ENCODE results near the gene POLD1. TPM values are rescaled to one million over a fixed set of nuclear protein-coding genes. Genes with fewer than 3 reads are reported as not detected.

Gene POLD1
- total and polyA plus RNA-seq, 2 experiments from 2014 or later = 111 to 173 TPM

GRCh38 chr19:50361290-50362029 lies 22.7 kb upstream of the POLD1 start:
- H3K4me3 ChIP-seq = no peak overlapping the region
- H3K36me3 Mint-ChIP-seq (ENCODE audit: low read depth) = peaks cover 38% of the 10 kb centered on the region
- no peaks in the 10 kb centered on the region for H3K27me3 ChIP-seq (ENCODE audit: insufficient read depth)
- H3F3A ChIP-seq (replicated peaks; ENCODE audit: low read depth) = no peaks in the 10 kb centered on the region
- no peak overlapping the region for H3K27ac Mint-ChIP-seq
- H3K4me3 Mint-ChIP-seq = no peak overlapping the region
- H2AFZ ChIP-seq = no peak overlapping the region
- ATAC-seq (no peak), DNase-seq (ENCODE audit: low spot score) (peak; percentile 71)
- H3K27ac ChIP-seq (ENCODE audit: low read depth) = no peak overlapping the region
- H3K36me3 ChIP-seq (ENCODE audit: insufficient read depth) = no peaks in the 10 kb centered on the region
- TF ChIP-seq, protein P1, sequence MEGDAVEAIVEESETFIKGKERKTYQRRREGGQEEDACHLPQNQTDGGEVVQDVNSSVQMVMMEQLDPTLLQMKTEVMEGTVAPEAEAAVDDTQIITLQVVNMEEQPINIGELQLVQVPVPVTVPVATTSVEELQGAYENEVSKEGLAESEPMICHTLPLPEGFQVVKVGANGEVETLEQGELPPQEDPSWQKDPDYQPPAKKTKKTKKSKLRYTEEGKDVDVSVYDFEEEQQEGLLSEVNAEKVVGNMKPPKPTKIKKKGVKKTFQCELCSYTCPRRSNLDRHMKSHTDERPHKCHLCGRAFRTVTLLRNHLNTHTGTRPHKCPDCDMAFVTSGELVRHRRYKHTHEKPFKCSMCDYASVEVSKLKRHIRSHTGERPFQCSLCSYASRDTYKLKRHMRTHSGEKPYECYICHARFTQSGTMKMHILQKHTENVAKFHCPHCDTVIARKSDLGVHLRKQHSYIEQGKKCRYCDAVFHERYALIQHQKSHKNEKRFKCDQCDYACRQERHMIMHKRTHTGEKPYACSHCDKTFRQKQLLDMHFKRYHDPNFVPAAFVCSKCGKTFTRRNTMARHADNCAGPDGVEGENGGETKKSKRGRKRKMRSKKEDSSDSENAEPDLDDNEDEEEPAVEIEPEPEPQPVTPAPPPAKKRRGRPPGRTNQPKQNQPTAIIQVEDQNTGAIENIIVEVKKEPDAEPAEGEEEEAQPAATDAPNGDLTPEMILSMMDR (conservative IDR thresholded peaks at IDR 0.05; ENCODE audit: low read depth in 2 of 2) = no peak
- no peak for TF ChIP-seq ETS1 (IDR thresholded peaks at IDR 0.05)
- no peak for TF ChIP-seq EZH2 (IDR thresholded peaks at IDR 0.05; ENCODE audit: low read depth, unreplicated experiment)
- no peak for TF ChIP-seq STAT1 (IDR thresholded peaks at IDR 0.05; ENCODE audit: unreplicated experiment)
- peaks cover 92% of the 10 kb centered on the region for H3K9me3 Mint-ChIP-seq
- H4K20me1 ChIP-seq (replicated peaks; ENCODE audit: insufficient read depth) = no peaks in the 10 kb centered on the region
- no peak overlapping the region for H3K4me2 ChIP-seq
- H3K9me2 ChIP-seq (ENCODE audit: insufficient read depth) = 0 out of 2 replicates have a peak, but pooled peaks cover 3% of the 10 kb centered on the region
- no peaks in the 10 kb centered on the region; the same call in 1 of the 2 replicates for H3K4me1 ChIP-seq (ENCODE audit: insufficient read depth)
- H3K4me1 Mint-ChIP-seq = no peaks in the 10 kb centered on the region
- no peaks in the 10 kb centered on the region for H3K79me2 ChIP-seq (replicated peaks; ENCODE audit: insufficient read depth)
- peaks cover 7% of the 10 kb centered on the region for H3K27me3 Mint-ChIP-seq (ENCODE audit: insufficient read depth, low read depth, poor library complexity)

- Histone ChIP-seq H3K27me3 (ENCODE audit: insufficient read depth) (no peaks in the 10 kb centered on the region), H4K20me1 (replicated peaks; ENCODE audit: insufficient read depth) (no peaks in the 10 kb centered on the region), H3K4me3 (no peak overlapping the region), H3K79me2 (replicated peaks; ENCODE audit: insufficient read depth) (no peaks in the 10 kb centered on the region), H3K9me2 (ENCODE audit: insufficient read depth) (0 out of 2 replicates have a peak, but pooled peaks cover 3% of the 10 kb centered on the region), H3K36me3 (ENCODE audit: insufficient read depth) (no peaks in the 10 kb centered on the region), H3K4me1 (ENCODE audit: insufficient read depth) (no peaks in the 10 kb centered on the region; the same call in 1 of the 2 replicates), H3K27ac (ENCODE audit: low read depth) (no peak overlapping the region), H3K4me2 (no peak overlapping the region), H2AFZ (no peak overlapping the region), H3F3A (replicated peaks; ENCODE audit: low read depth) (no peaks in the 10 kb centered on the region)
- ATAC-seq (no peak), DNase-seq (ENCODE audit: low spot score) (no peak)
- Mint-ChIP-seq H3K36me3 (ENCODE audit: low read depth) (peaks cover 35% of the 10 kb centered on the region), H3K4me3 (no peak overlapping the region), H3K27me3 (ENCODE audit: insufficient read depth, low read depth, poor library complexity) (peaks cover 5% of the 10 kb centered on the region), H3K9me3 (peaks cover 87% of the 10 kb centered on the region), H3K4me1 (no peaks in the 10 kb centered on the region), H3K27ac (no peak overlapping the region)
- TF ChIP-seq STAT1 (IDR thresholded peaks at IDR 0.05; ENCODE audit: unreplicated experiment) = no peak
- no peak for TF ChIP-seq CREB1 (CRISPR knock-in tag; IDR thresholded peaks at IDR 0.05; ENCODE audit: low read depth)
- no peak for TF ChIP-seq EZH2phosphoT487 (IDR thresholded peaks at IDR 0.05; ENCODE audit: unreplicated experiment)
Observed at GRCh38 chr19:50362030-50362412, 22.1 kb upstream of the POLD1 start.

Data from GM23338 (cell line).